Endothelial cell of umbilical vein (primary cell): Measurements from ENCODE around the gene RINT1. TPM values are rescaled to one million over a fixed set of nuclear protein-coding genes. Genes with fewer than 3 reads are reported as not detected.
A peak's percentile ranks its signal among the peaks of the same experiment; 100 is the strongest.

Experiments used
- BruUV-seq: library from RNA; stranded (reverse); fragments of 400-500 nt; replicated peaks from 2 replicates; lab custom pipeline; 2021; lab: Mats Ljungman, UMichigan
- CTCF ChIA-PET: fragments of 300-600, 350-600 bp; sonication (Branson Sonifier 250); formaldehyde crosslinking; loops from one replicate; lab custom pipeline; 2021; ENCODE audit warnings: antibody characterized with exemption, inconsistent platforms; lab: Charles Lee
- POLR2A ChIA-PET: fragments of 300-600, 350-600 bp; sonication (Branson Sonifier 250); formaldehyde crosslinking; loops from one replicate; lab custom pipeline; 2021; ENCODE audit warnings: antibody characterized with exemption, inconsistent platforms; lab: Charles Lee
- DNase-seq: peaks from one replicate; pipeline ENCODE4 v3.0.0-alpha.2; 2011; ENCODE audit warnings: low read depth, low spot score
- FAIRE-seq: peaks from 2 replicates; lab custom pipeline; 2011; peaks lifted over from hg19 to GRCh38; lab: Jason Lieb, UNC
- H2AFZ ChIP-seq: 2 replicates; pipeline ENCODE4 v1.6.0; 2012; ENCODE audit warnings: low read depth, low read length, control low read depth, inconsistent platforms
- H3K27ac ChIP-seq: 2 replicates; pipeline ENCODE4 v1.5.1; 2011; ENCODE audit warnings: low read depth, mild to moderate bottlenecking, control low read depth, low read length, moderate library complexity; ENCODE audit not compliant: insufficient read depth
- H3K27me3 ChIP-seq, 2 experiments: 2 replicates each; pipeline versions ENCODE4 v1.6.0 to v1.6.1; 2011; ENCODE audit warnings: low read length in 2 of 2, mixed read lengths in 1 of 2; ENCODE audit not compliant: control insufficient read depth in 2 of 2, insufficient read depth in 2 of 2
- H3K36me3 ChIP-seq, 2 experiments: 2 replicates in 1 of 2; 3 replicates in 1 of 2; pipeline ENCODE4 v1.5.1; 2011; ENCODE audit warnings: low read length in 2 of 2, mild to moderate bottlenecking in 1 of 2, moderate library complexity in 1 of 2; ENCODE audit not compliant: control insufficient read depth in 2 of 2, insufficient read depth in 2 of 2; ENCODE audit errors: extremely low read depth in 1 of 2
- H3K4me1 ChIP-seq: 3 replicates; pipeline ENCODE4 v1.5.1; 2011; ENCODE audit warnings: mild to moderate bottlenecking, low read length; ENCODE audit not compliant: control insufficient read depth, insufficient read depth; ENCODE audit errors: extremely low read depth
- H3K4me2 ChIP-seq: 2 replicates; pipeline ENCODE4 v1.6.1; 2011; ENCODE audit warnings: low read length, control low read depth, mixed read lengths; ENCODE audit not compliant: insufficient read depth
- H3K4me3 ChIP-seq, 3 experiments: fragments of 200-600 bp in 1 of 3; sonication (generic), shearing (Covaris generic) in 1 of 3; replicated peaks in 1 of 3; 2 replicates each; pipeline ENCODE4 v1.5.1; 2011 to 2016; ENCODE audit warnings: control low read depth in 3 of 3, low read length in 3 of 3, mild to moderate bottlenecking in 2 of 3, inconsistent platforms in 1 of 3, low read depth in 1 of 3, moderate library complexity in 1 of 3; ENCODE audit not compliant: insufficient read depth in 1 of 3
- H3K79me2 ChIP-seq: 2 replicates; pipeline ENCODE4 v1.6.0; 2012; ENCODE audit warnings: low read length, inconsistent platforms; ENCODE audit not compliant: control insufficient read depth, insufficient read depth
- H3K9ac ChIP-seq: replicated peaks from 2 replicates; pipeline ENCODE3; 2011; ENCODE audit warnings: low read length, control low read depth; ENCODE audit not compliant: insufficient read depth; ENCODE audit errors: extremely low read depth
- H3K9me1 ChIP-seq: replicated peaks from 3 replicates; pipeline ENCODE4 v1.6.0; 2011; ENCODE audit warnings: mild to moderate bottlenecking, low read length; ENCODE audit not compliant: control insufficient read depth, insufficient read depth; ENCODE audit errors: extremely low read depth
- H3K9me3 ChIP-seq: replicated peaks from 2 replicates; pipeline ENCODE4 v1.5.1; 2012; ENCODE audit warnings: low read length, inconsistent platforms; ENCODE audit not compliant: control insufficient read depth, insufficient read depth
- H4K20me1 ChIP-seq: replicated peaks from 2 replicates; pipeline ENCODE3; 2011; ENCODE audit warnings: mild to moderate bottlenecking, low read length; ENCODE audit not compliant: control insufficient read depth, insufficient read depth; ENCODE audit errors: extremely low read depth
- FOS ChIP-seq: IDR thresholded peaks from 2 replicates; pipeline ENCODE4 v1.6.1; 2011; ENCODE audit warnings: mild to moderate bottlenecking, low read length, moderate library complexity, borderline replicate concordance; ENCODE audit not compliant: insufficient read depth
- GATA2 ChIP-seq: IDR thresholded peaks from 2 replicates; pipeline ENCODE4 v1.7.0; 2011; ENCODE audit warnings: low read depth, mild to moderate bottlenecking, moderate library complexity, mixed read lengths, low read length; ENCODE audit not compliant: insufficient read length, insufficient read depth
- JUN ChIP-seq: IDR thresholded peaks from 2 replicates; pipeline ENCODE4 v1.6.1; 2011; ENCODE audit warnings: borderline replicate concordance, low read depth; ENCODE audit not compliant: insufficient read length, insufficient read depth
- POLR2AphosphoS5 ChIP-seq: IDR thresholded peaks from 2 replicates; pipeline ENCODE4 v1.6.1; 2012; ENCODE audit warnings: low read depth, mild to moderate bottlenecking, control low read depth, low read length, moderate library complexity; ENCODE audit not compliant: insufficient read depth
- dilution Hi-C: fragments of 300-500 bp; cut with MboI; formaldehyde crosslinking; loops from one replicate; pipeline ENCODE4 v1.15.0; 2019; ENCODE audit warnings: low sequenced_read_pairs; ENCODE audit not compliant: extremely low pct_ligation_motif_present
- intact Hi-C: fragments of 100-400 bp; cut with micrococcal nuclease; formaldehyde crosslinking; loops from one replicate; pipeline ENCODE4 v1.10.0; 2022
- polyA plus RNA-seq, 4 experiments: library from polyadenylated mRNA; depleted of rRNA in 3 of 4; stranded (reverse) in 3 of 4; unstranded in 1 of 4; fragments of >200 nt; gene quantifications; 2 replicates each; pipeline versions ENCODE4 v1.2.1 to v1.2.3, GENCODE V29; 2011 to 2012; ENCODE audit warnings: missing spikeins in 1 of 4
- total RNA-seq: library from RNA; stranded (reverse); gene quantifications from 2 replicates; pipeline ENCODE4 v1.2.3, GENCODE V29; 2021
- TF ChIP-seq, protein P1 (sequence below): IDR thresholded peaks from 2 replicates; pipeline ENCODE4 v1.6.1; 2011; ENCODE audit not compliant: insufficient read depth, insufficient read length
- TF ChIP-seq, protein P2 (sequence below), 2 donors: IDR thresholded peaks; 1 replicate in 1 of 2; 2 replicates in 1 of 2; pipeline ENCODE4 v1.5.1; 2011; ENCODE audit warnings: low read length in 2 of 2, mild to moderate bottlenecking in 2 of 2, moderate library complexity in 2 of 2, control low read depth in 1 of 2, inconsistent platforms in 1 of 2, low read depth in 1 of 2; ENCODE audit not compliant: insufficient read depth in 1 of 2; ENCODE audit errors: extremely low read depth in 1 of 2

The RINT1 gene
- total and polyA plus RNA-seq, 2 donors (not counting 3 experiments of a cell fraction or from before 2014, with no cell fraction given), result 10.8 to 23.4 TPM

DNA sequence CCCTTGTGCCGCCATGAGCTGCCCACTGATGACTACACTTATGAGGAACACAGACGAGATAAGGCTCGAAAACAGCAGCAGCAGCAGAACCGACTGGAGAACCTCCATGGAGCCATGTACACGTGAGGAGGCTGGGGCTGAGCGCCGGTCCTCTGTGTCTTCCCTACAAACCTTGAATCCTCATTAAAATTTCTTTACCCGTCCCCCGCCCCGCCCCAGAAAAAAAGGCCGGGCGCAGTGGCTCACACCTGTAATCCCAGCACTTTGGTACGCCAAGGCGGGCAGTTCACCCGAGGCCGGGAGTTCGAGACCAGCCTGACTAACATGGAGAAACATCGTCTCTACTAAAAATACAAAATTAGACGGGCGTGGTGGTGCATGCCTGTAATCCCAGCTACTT lies 1.5 kb upstream of the RINT1 start:
- H3K4me2 ChIP-seq, result no peak overlapping the region
- H3K9ac ChIP-seq, result no peak overlapping the region
- FAIRE-seq (no peak), DNase-seq (no peak)
- no TSS peak for BruUV-seq
- ChIA-PET POLR2A (no interaction called here), CTCF (interaction anchor here (1.1 kb wide), 1 partner anchor 16 kb away, joined by 4 read pairs; no protein-coding TSS in a partner anchor)
- TF ChIP-seq, protein P1, sequence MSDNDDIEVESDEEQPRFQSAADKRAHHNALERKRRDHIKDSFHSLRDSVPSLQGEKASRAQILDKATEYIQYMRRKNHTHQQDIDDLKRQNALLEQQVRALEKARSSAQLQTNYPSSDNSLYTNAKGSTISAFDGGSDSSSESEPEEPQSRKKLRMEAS, result no peak
- no peak overlapping the region for H3K27ac ChIP-seq
- no peak overlapping the region for H2AFZ ChIP-seq
- H3K36me3 ChIP-seq, result peaks cover 0 to 2% of the 10 kb centered on the region in 2 experiments
- intact Hi-C loops, result no loop called here
- peaks cover 27% of the 10 kb centered on the region for H3K79me2 ChIP-seq
- no peak overlapping the region for H3K4me3 ChIP-seq
- no peaks in the 10 kb centered on the region for H3K27me3 ChIP-seq
- H3K9me3 ChIP-seq, result no peaks in the 10 kb centered on the region
- peaks cover 11% of the 10 kb centered on the region for H3K4me1 ChIP-seq
- H4K20me1 ChIP-seq, result no peaks in the 10 kb centered on the region
- dilution Hi-C loops, result no loop called here
- no peaks in the 10 kb centered on the region for H3K9me1 ChIP-seq

DNA sequence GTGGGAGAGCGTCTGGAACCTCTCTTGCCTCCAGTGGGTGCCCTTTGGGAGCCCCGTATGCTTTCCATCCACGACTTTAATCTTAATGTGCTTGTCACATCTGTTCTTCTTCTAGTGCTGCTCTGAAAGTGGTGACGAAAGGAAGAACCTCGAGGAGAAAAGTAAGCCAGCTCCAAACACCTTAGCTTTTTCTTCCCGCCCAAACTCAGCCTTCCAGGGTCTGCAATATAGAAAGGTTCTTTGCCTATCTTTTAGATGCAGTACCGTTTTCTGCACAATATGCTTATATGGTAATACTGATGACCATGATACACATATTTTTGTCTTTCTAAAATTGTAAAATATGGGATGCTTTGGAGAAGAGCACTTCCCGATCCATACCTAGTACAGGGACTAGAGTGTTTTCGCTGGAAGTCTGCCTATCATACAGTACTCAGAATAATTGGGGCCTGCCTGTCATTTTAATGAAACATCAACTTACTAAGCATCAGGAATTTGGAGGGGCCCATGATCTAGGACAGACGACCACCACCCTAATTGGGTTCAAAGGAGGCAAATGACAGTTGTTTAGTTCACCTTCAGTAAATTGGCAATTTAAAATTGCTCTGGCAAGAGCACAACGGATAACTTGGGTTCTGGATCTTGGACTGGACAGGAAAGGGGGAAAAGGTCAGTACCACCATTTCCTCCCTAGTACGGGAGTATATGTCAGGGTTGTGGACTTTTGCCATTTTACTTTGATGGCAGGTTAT lies 884 bp downstream of the RINT1 start:
- intact Hi-C loops, result loop anchor here (2.0 kb wide), 1 partner anchor 20 kb away; no protein-coding TSS in a partner anchor
- no peak for DNase-seq
- CTCF ChIA-PET, result interaction anchor here (1.4 to 1.8 kb wide), 4 partner anchors 27 to 58 kb away, joined by 3 to 7 read pairs (median 4); partner anchors contain the start of gene EFCAB10
- H3K79me2 ChIP-seq, result peaks cover 29% of the 10 kb centered on the region
- H3K9me1 ChIP-seq, result no peaks in the 10 kb centered on the region
- no peak for FAIRE-seq
- peak overlapping the region; percentile 73 for H3K4me2 ChIP-seq
- POLR2A ChIA-PET, result no interaction called here
- H3K9me3 ChIP-seq, result no peaks in the 10 kb centered on the region
- peaks cover 0 to 5% of the 10 kb centered on the region in 2 experiments for H3K36me3 ChIP-seq
- dilution Hi-C loops, result no loop called here
- H3K27ac ChIP-seq, result peak overlapping the region; percentile 42
- peak overlapping the region; percentile 88 for H3K9ac ChIP-seq
- no TSS peak for BruUV-seq
- no peak for TF ChIP-seq GATA2
- no peak for TF ChIP-seq JUN
- TF ChIP-seq POLR2AphosphoS5, result no peak
- TF ChIP-seq, protein P1, result no peak
- no peak for TF ChIP-seq FOS
- TF ChIP-seq, protein P2, sequence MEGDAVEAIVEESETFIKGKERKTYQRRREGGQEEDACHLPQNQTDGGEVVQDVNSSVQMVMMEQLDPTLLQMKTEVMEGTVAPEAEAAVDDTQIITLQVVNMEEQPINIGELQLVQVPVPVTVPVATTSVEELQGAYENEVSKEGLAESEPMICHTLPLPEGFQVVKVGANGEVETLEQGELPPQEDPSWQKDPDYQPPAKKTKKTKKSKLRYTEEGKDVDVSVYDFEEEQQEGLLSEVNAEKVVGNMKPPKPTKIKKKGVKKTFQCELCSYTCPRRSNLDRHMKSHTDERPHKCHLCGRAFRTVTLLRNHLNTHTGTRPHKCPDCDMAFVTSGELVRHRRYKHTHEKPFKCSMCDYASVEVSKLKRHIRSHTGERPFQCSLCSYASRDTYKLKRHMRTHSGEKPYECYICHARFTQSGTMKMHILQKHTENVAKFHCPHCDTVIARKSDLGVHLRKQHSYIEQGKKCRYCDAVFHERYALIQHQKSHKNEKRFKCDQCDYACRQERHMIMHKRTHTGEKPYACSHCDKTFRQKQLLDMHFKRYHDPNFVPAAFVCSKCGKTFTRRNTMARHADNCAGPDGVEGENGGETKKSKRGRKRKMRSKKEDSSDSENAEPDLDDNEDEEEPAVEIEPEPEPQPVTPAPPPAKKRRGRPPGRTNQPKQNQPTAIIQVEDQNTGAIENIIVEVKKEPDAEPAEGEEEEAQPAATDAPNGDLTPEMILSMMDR (IDR thresholded peaks at IDR 0.05; ENCODE audit: extremely low read depth in 1 of 2, insufficient read depth in 1 of 2, low read depth in 1 of 2, low read length in 2 of 2), result no peak
- H2AFZ ChIP-seq, result no peak overlapping the region
- H3K4me1 ChIP-seq, result peaks cover 11% of the 10 kb centered on the region
- H3K27me3 ChIP-seq, result no peaks in the 10 kb centered on the region
- H3K4me3 ChIP-seq, result peak overlapping the region; percentile 69 to 87 (median 70)
- no peaks in the 10 kb centered on the region for H4K20me1 ChIP-seq
